ENCODE results near the gene MACF1.

DNA sequence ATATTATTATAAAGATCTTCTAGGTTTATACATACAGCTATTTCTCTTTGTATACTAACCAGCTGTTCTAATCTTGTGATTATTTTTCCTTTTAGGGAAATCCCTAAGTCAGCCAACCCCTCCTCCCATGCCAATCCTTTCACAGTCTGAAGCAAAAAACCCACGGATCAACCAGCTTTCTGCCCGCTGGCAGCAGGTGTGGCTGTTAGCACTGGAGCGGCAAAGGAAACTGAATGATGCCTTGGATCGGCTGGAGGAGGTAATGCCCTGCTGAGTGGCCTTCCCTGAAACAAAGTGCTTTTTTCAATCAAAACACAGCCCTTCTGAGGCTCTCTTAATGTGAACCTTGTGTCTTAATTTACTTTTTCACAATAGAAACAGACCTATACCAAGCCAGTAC, 254.5 kb downstream of the MACF1 start:
- TF ChIP-seq, protein P1, sequence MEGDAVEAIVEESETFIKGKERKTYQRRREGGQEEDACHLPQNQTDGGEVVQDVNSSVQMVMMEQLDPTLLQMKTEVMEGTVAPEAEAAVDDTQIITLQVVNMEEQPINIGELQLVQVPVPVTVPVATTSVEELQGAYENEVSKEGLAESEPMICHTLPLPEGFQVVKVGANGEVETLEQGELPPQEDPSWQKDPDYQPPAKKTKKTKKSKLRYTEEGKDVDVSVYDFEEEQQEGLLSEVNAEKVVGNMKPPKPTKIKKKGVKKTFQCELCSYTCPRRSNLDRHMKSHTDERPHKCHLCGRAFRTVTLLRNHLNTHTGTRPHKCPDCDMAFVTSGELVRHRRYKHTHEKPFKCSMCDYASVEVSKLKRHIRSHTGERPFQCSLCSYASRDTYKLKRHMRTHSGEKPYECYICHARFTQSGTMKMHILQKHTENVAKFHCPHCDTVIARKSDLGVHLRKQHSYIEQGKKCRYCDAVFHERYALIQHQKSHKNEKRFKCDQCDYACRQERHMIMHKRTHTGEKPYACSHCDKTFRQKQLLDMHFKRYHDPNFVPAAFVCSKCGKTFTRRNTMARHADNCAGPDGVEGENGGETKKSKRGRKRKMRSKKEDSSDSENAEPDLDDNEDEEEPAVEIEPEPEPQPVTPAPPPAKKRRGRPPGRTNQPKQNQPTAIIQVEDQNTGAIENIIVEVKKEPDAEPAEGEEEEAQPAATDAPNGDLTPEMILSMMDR (IDR thresholded peaks at IDR 0.05; ENCODE audit: low read depth, low read length, missing input control): no peak
- TF ChIP-seq RAD21 (IDR thresholded peaks at IDR 0.05) (no peak), YY1 (IDR thresholded peaks at IDR 0.05) (no peak), FOXA1 (IDR thresholded peaks at IDR 0.05) (no peak), REST (IDR thresholded peaks at IDR 0.05) (no peak), SP1 (IDR thresholded peaks at IDR 0.05) (no peak), RXRA (IDR thresholded peaks at IDR 0.05) (no peak), EGR1 (IDR thresholded peaks at IDR 0.05; ENCODE audit: low read depth in 2 of 2) (no peak), TAF1 (conservative IDR thresholded peaks at IDR 0.05) (no peak)
